GM19328 (cell line): Measurements from ENCODE around the gene F2.

Experiments used
- ATAC-seq: cut with Tn5 transposase; IDR thresholded peaks from one replicate; pipeline ENCODE4 v1.9.1; 2021; ENCODE audit warnings: mild to moderate bottlenecking, moderate library complexity; ENCODE audit not compliant: unreplicated experiment

The F2 gene

DNA sequence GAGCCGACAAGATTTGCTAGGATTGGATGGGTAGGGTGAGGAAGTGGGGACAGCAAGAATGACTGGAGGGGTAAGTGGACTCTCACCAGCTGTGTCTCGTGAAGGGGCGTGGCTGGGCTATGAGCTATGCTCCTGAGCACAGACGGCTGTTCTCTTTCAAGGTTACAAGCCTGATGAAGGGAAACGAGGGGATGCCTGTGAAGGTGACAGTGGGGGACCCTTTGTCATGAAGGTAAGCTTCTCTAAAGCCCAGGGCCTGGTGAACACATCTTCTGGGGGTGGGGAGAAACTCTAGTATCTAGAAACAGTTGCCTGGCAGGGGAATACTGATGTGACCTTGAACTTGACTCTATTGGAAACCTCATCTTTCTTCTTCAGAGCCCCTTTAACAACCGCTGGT lies 19.9 kb downstream of the F2 start:
- no peak for ATAC-seq

DNA sequence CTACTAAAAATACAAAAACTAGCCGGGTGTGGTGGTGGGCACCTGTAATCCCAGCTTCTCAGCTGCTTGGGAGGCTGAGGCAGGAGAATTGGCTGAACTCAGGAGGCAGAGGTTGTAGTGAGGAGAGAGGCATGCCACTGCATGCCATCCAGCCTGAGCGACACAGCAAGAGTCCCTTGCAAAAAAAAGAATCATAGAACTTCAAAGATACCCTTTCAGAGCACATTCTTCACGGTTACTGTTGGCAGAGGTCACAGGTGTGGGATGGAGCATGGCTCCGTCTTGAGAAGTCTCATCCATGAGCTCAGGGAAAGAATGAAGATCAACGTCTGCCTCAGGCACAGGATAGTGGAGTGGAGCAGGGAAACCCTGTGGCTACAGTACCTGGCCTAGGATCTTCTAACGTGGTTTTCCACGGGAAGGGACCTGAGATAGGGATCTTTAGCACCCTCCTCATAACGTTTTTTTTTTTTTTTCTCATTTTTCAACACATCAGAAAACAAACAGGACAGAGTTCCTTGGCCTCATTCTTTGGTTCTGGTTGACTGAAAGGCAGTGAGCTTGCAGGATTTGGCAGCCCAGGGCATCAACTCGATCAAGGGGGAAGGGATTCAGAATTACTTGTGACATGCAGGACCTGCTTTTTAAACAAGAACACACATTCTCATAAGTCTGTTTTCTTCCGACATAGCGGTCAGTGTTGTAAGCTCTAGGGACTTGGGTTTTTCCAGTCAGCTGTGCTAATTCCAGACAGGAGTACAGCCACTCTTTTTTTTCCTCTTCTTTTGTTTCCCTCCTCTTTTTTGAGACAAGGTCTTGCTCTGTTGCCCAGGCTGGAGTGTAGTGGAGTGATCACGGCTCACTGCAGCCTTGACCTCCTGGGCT lies 22.8 kb downstream of the F2 start:
- ATAC-seq = no peak

DNA sequence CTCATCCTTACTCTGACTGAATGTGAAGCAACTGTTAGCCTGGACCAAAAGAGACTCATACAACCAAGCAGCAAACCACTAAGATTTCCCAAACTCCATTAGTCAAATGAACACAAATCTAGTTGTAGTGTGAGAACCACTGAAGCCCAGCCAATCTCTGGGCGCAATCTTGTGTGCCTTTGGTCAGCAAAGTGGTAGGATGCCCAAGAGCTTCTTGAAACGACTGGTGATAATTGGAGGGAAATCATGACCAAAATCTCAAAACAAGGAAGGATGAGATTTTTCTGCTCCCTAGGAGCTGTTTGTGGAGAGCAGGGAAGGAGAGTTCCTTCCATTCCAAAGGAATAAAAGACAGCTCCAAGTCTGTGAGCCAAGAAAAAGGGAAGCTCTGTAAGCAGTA lies 24.0 kb downstream of the F2 start:
- ATAC-seq = no peak

DNA sequence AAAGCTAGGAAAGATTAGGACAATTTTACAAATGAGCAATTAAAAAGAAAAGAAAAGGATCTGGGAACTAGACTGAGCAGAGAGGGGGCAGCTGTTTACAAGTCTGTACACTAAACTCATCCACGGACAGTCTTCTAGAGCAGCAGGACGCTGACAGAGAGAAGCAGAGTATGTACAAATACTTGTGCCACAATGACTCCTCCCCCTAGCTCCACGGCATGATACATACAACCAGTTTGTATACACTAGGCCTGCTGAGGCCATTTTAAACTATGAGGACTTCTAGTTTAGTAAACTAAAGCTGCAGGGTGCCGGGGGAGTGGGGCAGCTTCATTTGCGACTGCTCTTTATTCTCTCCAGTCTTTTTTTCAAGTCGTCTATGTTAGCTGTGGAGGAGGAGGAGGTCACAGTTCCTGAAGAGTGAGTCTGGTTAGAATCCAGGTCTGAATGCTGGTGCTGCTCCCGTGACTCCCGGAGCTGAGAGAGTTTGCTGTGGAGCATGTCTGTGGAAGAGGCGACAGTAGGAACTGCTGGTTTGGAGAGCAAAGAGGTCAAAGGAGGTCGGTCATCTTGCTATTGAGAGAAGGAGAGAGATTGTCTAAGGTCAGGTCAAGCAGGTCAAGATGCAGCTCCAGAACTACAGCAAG lies 24.8 kb downstream of the F2 start:
- no peak for ATAC-seq

DNA sequence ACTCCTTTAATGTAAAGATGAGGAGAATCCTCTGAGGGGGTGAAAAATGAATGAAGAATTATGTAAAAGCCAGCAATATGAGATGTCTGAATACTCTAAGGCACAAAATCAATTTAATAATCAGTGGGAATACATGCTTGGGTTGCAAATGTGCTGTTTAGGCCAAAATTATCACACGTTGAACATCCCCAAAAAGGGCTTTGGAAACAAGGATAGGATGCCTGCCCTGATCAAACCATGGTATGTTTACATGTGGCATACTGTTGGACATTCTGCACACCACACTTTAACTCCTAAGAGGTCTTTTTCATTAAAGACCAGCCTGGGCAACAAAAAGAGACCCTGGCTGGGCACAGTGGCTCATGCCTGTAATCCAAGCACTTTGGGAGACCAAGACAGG lies 26.3 kb downstream of the F2 start:
- ATAC-seq = no peak

DNA sequence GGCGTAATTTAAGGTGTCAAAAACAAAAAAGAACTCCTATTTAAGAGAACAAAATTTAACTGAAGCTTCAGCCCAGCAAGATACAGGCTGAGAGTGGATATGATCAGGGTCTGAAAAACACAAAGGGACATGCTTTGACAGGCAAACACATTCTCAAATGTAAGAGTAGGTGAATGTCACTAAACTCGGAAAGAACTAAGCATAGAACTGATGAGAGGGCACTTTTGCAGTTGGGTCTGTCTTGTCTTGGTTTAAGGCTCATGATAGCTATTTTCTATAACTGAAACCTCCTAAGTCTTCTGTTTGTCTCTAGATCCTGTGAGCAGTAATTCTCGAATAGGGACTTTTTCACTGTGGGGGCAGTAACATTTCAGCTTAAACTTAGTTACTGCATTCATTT lies 27.0 kb downstream of the F2 start:
- no peak for ATAC-seq

DNA sequence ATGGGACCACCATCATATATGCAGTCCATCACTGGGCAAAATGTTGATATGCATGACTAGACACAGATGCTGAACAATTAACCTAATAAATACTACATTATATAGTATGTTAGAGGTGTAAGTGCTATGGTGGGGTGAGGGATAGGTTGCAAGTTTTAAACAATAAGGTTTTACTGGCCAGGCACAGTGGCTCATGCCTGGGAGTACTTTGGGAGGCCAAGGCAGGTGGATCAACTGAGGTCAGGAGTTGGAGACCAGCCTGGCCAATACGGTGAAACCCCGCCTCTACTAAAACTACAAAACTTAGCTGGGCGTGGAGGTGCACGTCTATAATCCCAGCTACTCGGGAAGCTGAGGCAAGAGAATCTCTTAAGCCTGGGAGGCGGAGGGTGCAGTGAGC lies 28.1 kb downstream of the F2 start:
- ATAC-seq = no peak

DNA sequence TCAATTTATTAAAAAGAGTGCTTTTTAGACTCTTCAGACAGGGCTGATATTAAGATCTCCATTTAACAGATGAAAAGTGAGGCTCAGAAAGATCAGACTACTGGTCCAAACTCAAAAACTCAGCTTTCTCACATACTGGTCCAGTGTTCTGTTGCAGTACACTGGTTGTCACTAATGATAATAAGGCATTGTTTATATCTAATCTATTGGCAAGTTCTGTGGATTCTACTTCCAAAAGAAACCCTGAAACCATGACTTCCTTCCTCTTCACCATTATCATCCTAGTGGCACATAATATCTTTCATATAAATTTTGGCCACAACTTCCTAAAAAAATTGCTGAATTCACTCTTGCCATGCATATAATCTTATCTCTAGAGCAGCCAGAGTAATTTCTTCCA lies 36.9 kb downstream of the F2 start:
- no peak for ATAC-seq

DNA sequence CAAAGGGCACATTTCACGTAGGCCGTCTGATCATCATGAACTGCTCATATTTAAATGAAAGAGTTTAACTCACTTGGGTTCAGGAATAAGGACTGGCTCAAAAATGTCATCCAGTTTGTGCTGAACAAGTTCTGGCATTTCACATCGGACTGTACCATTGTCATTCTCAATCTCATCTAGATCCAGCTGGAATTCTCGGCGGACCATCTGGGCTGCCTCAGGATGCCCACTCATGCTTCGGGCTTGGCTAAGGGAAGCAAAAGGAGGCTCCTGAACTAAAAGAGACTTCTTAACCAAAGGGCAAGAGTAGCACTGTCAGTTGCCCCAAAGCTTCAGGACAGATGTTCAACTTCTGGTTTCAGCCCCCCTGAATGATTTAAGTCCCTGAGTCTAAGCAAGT lies 40.2 kb downstream of the F2 start:
- ATAC-seq = no peak

DNA sequence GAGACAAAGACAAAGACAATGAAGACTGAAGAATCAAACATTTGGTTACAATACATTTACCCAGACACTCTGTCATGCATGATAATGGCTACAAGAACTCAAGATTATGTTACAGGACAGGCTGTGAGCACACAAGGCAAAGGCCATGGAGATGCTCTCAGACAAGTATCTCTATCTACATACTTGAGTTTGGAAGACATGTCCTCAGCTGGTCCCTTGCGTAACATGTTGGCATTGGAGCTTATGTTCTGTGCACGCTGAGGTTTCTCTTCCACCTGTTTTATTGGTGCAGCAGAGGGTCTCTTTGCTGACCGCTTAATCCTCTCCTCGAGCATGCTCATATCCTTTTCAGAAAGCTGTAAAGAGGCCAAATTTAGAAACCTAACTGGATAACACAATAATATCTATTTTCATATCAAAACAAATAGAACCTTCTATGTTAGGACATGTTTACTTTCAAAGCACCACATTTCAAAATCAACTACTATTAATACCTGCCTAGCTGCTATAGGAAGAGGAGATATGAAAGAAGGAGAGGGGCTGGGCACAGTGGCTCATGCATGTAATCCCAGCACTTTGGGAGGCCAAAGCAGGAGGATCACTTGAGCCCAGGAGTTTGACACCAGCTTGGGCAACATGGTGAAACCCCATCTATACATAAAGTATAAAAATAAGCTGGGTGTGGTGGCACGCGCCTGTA lies 41.6 kb downstream of the F2 start:
- ATAC-seq = no peak

DNA sequence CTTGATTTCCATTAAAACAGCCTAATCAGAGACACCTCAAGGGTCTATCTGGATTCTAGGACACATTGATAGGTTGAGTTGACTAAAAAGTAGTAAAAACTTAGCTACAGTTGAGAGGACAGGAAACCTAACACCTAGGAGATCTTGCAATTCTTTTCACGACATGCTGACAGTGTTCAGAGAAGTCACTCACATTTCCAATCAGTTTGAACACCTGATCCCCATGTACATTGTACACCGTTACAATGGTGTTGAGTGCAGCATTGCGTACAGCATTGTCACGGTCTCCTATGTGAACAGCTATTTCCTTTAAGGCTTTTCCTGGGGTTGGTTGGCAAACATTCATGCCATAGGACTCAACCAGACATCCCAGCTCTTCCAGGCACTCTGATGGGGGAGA lies 42.8 kb downstream of the F2 start:
- no peak for ATAC-seq

DNA sequence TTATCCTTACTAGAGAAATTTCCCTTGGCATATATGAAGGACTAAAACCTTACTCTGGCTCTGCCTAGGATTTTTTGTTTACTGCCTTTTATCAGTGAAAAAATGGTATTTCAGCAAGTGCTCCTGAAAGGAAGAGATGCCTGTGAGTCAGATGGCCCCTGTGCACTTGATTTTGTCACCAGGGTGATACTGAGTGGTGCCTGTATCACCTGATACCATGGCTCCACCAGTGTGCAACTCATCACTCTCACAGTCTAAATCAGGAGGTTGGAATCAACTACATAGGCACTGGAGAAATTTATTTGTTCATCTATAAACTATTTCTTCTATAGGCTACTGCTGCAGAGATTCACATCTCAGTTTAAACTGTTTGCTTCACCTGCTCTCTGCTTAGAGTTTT lies 43.2 kb downstream of the F2 start:
- ATAC-seq = no peak

DNA sequence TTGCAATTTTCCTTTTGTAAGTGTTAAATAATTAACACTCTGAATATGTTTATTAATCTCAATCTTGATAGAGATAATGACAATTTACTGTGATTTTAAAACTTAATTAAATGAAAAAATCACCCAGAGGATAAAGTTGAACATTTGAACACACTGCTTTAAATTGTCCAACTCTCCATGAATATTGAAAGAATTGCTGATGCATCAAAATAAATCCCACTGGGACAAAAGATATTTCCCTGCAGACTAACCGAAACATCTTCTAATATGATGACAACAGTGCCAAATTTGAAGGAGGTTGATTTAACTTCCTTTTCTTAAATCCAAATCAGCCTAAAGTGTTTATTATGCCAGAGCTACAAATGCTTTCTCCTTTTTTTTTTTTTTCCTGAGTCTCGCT lies 47.6 kb downstream of the F2 start:
- ATAC-seq = no peak

DNA sequence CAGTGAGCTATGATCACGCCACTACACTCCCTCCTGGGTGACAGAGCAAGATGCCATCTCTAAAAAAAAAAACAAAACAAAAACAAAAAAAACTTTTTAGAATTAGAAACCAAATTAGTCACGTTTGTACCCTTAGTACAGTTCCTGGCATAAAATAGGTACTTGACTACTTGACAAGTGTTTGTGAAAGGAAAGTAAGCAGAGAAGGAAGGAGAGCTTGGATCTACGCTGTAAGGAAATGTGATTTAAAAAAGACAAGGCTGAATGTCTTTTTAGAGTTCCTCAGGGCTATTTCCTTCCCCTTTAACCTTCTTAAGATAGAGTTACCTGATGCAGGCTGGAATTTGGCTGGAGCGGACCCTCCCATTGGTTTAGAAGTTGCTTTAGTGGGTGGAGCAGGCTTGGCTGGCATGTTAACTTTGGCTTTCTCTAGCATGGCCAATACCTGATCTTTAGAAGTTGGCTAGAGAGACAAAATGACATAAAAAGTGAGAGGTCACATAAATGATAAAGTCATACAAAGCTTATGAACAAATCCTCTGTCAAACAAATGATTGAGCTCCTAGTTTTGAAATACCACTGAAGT lies 50.7 kb downstream of the F2 start:
- ATAC-seq = no peak

DNA sequence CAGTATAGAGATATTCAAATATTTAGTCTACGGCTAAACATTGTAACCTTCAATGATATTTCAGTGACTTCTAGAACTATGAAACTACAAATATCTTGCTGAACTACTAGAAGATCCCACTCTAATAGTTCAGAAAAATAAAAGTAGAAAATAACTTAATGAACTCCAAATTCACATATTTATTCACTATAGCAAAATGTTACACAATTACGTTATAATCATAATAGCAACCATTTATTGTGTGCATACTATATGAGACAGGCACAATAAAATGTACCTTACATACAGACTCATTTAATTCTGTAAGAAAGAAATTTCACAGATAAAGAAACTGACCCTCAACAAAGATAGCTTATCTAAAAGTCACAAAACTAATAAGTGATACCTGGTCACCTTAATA lies 57.9 kb downstream of the F2 start:
- ATAC-seq = no peak

DNA sequence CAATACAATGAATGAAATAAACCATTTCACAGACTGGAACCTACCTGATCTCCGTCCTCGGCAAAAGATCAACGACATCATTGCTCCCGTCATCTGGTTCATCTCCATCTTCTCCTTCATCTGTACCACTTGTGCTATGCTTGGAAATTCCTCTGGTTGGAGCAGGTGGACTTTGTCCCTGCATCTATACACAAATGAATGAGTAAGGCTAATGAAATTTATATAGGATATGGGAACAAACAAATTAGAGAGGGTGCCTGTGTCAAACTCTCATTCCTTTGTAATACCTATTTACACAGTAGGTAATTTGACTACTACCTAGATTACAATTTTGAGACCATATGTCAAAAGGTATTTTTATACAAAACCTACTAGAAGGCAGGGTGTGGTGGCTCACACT lies 59.4 kb downstream of the F2 start:
- ATAC-seq = no peak
